GM12864 (cell line): ENCODE measurements around the gene COG7.

Experiments used
- DNase-seq: peaks from one replicate; pipeline ENCODE4 v3.0.0-alpha.2; 2011; ENCODE audit warnings: low read depth
- H3K4me3 ChIP-seq: 2 replicates; pipeline ENCODE4 v1.5.1; 2011; ENCODE audit warnings: mild to moderate bottlenecking, low read depth, low read length, control low read depth
- TF ChIP-seq, protein P1 (sequence below): IDR thresholded peaks from 2 replicates; pipeline ENCODE4 v1.5.1; 2011; ENCODE audit warnings: low read depth, mild to moderate bottlenecking, moderate library complexity, low read length, control low read depth, inconsistent platforms; ENCODE audit errors: missing control alignments

Gene COG7

DNA sequence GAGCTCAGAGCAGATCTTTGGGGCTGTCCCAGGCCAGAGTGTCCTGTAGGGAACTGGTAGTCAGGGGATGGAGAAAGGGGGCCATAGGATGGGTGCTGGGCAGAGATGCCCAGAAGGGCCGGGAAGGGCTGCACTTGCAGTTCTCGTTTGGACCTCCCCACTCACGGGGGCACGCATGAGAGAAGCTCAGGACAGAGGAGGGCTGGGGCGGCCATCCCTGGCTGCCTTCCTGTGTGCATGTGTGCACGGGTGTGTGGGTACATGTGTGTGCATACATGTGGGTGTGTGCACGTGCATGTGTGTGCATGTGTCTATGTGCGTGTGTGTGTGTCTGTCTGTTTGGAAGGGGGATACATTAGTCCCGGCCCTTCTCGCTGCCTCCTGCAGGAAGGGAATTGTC, 73.3 kb downstream of the COG7 start:
- TF ChIP-seq, protein P1, sequence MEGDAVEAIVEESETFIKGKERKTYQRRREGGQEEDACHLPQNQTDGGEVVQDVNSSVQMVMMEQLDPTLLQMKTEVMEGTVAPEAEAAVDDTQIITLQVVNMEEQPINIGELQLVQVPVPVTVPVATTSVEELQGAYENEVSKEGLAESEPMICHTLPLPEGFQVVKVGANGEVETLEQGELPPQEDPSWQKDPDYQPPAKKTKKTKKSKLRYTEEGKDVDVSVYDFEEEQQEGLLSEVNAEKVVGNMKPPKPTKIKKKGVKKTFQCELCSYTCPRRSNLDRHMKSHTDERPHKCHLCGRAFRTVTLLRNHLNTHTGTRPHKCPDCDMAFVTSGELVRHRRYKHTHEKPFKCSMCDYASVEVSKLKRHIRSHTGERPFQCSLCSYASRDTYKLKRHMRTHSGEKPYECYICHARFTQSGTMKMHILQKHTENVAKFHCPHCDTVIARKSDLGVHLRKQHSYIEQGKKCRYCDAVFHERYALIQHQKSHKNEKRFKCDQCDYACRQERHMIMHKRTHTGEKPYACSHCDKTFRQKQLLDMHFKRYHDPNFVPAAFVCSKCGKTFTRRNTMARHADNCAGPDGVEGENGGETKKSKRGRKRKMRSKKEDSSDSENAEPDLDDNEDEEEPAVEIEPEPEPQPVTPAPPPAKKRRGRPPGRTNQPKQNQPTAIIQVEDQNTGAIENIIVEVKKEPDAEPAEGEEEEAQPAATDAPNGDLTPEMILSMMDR = no peak
- no peak overlapping the region for H3K4me3 ChIP-seq
- no peak for DNase-seq

DNA sequence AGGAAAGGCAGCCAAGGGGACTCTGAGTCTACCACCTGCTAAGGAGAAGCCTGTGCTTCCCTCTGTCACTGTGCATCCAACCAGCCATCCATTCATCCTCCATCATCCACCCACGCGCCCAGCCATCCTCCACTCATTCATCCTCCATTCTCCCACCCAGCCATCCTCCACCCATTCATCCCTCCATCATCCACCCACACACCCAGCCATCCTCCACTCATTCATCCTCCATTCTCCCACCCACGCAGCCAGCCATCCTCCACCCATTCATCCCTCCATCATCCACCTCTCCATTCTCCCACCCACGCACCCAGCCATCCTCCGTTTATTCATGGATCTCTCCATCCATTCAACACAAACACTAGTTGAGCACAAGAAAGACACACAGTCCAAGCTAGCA, 74.1 kb downstream of the COG7 start:
- no peak for DNase-seq
- TF ChIP-seq, protein P1 = no peak
- H3K4me3 ChIP-seq = no peak overlapping the region

DNA sequence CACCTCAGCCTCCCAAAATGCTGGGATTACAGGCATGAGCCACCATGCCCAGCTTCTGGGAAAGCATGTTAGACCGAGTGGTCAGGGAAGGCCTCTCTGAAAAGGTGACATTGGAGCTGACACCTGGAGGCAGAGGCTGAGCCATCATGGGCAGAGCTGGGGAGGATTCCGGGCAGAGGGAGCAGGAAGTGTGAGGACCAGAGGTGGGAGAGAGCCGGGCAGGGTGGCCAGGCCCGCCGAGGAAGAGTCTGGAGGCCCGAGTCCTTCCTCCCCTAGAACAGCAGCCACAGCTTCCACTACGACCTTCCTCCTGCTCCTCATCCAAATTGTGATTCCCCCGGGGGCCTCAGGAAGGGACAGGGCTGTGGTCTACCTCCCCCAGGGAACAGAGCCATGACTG, 74.7 kb downstream of the COG7 start:
- DNase-seq = no peak
- H3K4me3 ChIP-seq = no peak overlapping the region
- TF ChIP-seq, protein P1 = no peak

DNA sequence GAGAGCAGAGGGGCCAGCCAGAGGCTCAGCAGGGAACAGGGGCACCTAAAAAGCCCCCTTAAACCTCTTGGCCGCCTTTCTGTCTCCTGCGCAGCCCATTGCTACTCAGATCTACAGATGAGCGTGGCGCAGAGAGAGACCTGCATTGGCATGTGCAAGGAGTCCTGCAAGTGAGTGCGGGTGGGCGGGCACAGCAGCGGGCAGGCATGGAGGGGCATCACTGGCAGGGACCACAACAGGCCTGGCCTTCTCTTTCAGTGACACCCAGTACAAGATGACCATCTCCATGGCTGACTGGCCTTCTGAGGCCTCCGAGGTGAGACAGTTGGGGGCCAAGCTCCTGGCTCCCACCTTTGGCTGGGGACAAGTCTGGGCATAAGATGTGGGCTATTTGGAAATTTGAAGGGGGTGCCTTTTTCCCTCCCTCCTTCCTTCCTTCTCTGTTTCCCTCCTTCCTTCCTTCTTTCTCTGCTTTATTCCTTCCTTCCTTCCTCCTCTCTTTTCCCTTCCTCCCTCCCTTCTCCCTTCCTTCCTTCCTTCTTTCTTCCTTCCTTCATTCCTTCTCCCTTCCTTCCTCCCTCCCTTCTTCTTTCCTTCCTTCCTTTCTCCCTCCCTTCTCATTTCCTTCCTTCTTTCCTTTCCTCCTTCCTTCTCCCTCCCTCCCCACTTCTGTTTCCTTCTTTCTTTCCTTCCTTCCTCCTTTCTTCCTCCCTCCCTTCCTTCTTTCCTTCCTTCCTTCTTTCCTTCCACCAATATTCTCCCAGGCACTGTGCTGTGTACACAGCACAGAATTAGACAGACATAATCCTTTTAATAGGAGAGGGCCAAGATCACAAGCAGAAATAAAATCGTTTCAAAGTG, 75.7 kb downstream of the COG7 start:
- no peak overlapping the region for H3K4me3 ChIP-seq
- TF ChIP-seq, protein P1 = no peak
- no peak for DNase-seq

DNA sequence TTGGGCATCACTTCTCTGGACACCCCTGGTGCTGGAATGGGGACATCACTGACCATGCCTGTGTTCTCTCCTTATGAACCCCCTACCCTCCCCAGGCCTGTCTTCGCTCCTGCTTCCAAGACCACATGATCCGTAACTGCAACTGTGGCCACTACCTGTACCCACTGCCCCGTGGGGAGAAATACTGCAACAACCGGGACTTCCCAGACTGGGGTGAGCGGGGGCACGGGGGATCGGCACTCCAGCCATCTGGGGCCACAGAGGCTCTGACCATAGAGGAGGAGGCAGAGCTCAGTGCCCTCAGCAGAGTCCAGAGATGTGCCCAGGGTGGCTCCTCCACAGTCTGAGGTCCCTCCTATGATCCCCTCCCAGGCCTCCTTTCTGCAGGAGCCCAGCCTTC, 77.3 kb downstream of the COG7 start:
- TF ChIP-seq, protein P1 = no peak
- no peak for DNase-seq
- H3K4me3 ChIP-seq = no peak overlapping the region

DNA sequence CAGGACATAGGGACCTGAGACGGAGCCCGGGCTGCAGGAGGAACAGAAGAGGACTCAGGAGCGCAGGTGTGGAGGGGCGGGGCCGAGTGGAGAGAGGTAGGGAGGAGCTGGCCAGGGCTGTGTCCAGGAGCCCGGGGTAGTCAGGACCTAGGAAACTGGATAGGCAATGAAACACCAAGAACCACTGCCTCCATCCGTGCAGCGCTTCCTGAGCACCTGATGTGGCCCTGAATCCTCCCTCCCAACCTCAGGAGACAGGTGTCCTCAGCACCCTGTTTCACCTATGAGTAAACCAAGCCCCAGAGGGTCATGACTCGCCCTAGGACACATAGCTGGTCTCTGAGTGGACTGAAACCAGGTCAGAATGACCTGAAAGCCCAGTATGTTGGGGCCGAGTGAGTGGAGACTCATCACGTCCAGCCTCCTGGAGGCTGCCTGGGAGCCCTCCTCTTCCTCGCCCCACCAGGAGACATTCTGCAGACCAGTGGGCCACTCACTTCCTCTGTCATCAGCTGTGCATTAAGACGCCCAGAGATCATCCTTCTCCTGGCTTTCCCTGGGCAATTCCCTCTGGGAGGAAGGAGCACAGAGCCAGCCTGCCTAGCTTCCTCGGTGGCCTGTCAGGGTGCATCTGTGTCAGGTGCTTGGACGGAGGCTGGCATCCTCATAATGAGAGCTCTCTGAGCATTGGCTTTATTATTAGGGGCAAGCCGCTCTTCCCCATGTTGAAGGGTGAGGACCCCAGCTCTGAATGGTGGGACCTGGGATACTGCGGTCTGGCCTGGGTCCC, 78.1 kb downstream of the COG7 start:
- H3K4me3 ChIP-seq = no peak overlapping the region
- TF ChIP-seq, protein P1 = no peak

More for the DNA sequence above, 78.1 kb downstream of the COG7 start:
- no peak for DNase-seq
